Glutamatergic neuron (in vitro differentiated cells): ENCODE measurements around the gene PMEPA1. TPM values are rescaled to one million over a fixed set of nuclear protein-coding genes. Genes with fewer than 3 reads are reported as not detected.

Experiments
- DNase-seq: peaks from one replicate; pipeline ENCODE4 v3.0.0; 2022
- H3K27ac Mint-ChIP-seq: one replicate; pipeline ENCODE4 v1.8.0; 2020; ENCODE audit warnings: mild to moderate bottlenecking, mixed read lengths, inconsistent platforms; ENCODE audit not compliant: unreplicated experiment
- H3K27me3 Mint-ChIP-seq: one replicate; pipeline ENCODE4 v1.8.0; 2020; ENCODE audit warnings: mild to moderate bottlenecking, moderate library complexity, mixed read lengths, inconsistent platforms; ENCODE audit not compliant: unreplicated experiment
- H3K36me3 Mint-ChIP-seq: one replicate; pipeline ENCODE4 v1.8.0; 2020; ENCODE audit warnings: mild to moderate bottlenecking, mixed read lengths, inconsistent platforms; ENCODE audit not compliant: unreplicated experiment
- H3K4me1 Mint-ChIP-seq: one replicate; pipeline ENCODE4 v1.8.0; 2020; ENCODE audit warnings: mild to moderate bottlenecking, low read depth, mixed read lengths, inconsistent platforms; ENCODE audit not compliant: unreplicated experiment
- H3K4me3 Mint-ChIP-seq: one replicate; pipeline ENCODE4 v1.8.0; 2020; ENCODE audit warnings: mild to moderate bottlenecking, mixed read lengths, inconsistent platforms; ENCODE audit not compliant: unreplicated experiment
- H3K9me3 Mint-ChIP-seq: one replicate; pipeline ENCODE4 v1.8.0; 2020; ENCODE audit warnings: mild to moderate bottlenecking, moderate library complexity, mixed read lengths, inconsistent platforms; ENCODE audit not compliant: unreplicated experiment
- CTCF ChIP-seq: fragments of 200-600 bp; sonication (generic); IDR thresholded peaks from one replicate; pipeline ENCODE4 v1.5.0; 2021; ENCODE audit not compliant: partially characterized antibody, unreplicated experiment
- total RNA-seq: library from RNA; stranded (reverse); fragmentation: NEBNext Ultra II Directional; extraction: Animal tissue kit (Norgen Biotek cat#: 25700); gene quantifications from one replicate; pipeline ENCODE4 v1.2.1, GENCODE V29; 2021; ENCODE audit not compliant: unreplicated experiment

The PMEPA1 gene
- total RNA-seq, 1 donor from 2014 or later, result 14.4 TPM

- no peak for DNase-seq
- Mint-ChIP-seq H3K4me1 (no peaks in the 10 kb centered on the region), H3K9me3 (peaks cover 10% of the 10 kb centered on the region), H3K4me3 (no peak overlapping the region), H3K27me3 (no peaks in the 10 kb centered on the region), H3K36me3 (no peaks in the 10 kb centered on the region), H3K27ac (no peak overlapping the region)
- TF ChIP-seq CTCF, result no peak
These were observed 83.8 kb downstream of the PMEPA1 start for GRCh38 chr20:57625978-57626377.

- H3K9me3 Mint-ChIP-seq, result peaks cover 10% of the 10 kb centered on the region
- TF ChIP-seq CTCF, result no peak
- no peak overlapping the region for H3K4me3 Mint-ChIP-seq
- H3K27me3 Mint-ChIP-seq, result no peaks in the 10 kb centered on the region
- H3K4me1 Mint-ChIP-seq, result no peaks in the 10 kb centered on the region
- H3K36me3 Mint-ChIP-seq, result no peaks in the 10 kb centered on the region
- no peak overlapping the region for H3K27ac Mint-ChIP-seq
- DNase-seq, result no peak
These were observed 84.4 kb downstream of the PMEPA1 start for GRCh38 chr20:57625181-57625958.

GRCh38 chr20:57624124-57624523 lies 85.7 kb downstream of the PMEPA1 start:
- Mint-ChIP-seq H3K4me1 (no peaks in the 10 kb centered on the region), H3K36me3 (no peaks in the 10 kb centered on the region), H3K9me3 (peaks cover 4% of the 10 kb centered on the region), H3K27me3 (no peaks in the 10 kb centered on the region), H3K4me3 (no peak overlapping the region), H3K27ac (no peak overlapping the region)
- DNase-seq, result no peak
- no peak for TF ChIP-seq CTCF

- Mint-ChIP-seq H3K4me1 (no peaks in the 10 kb centered on the region), H3K27me3 (no peaks in the 10 kb centered on the region), H3K9me3 (peaks cover 2% of the 10 kb centered on the region), H3K27ac (no peak overlapping the region), H3K36me3 (no peaks in the 10 kb centered on the region), H3K4me3 (no peak overlapping the region)
- DNase-seq, result peak; percentile 69
- peak; percentile 83 for TF ChIP-seq CTCF
These were observed 87.0 kb downstream of the PMEPA1 start for GRCh38 chr20:57622579-57623381.

GRCh38 chr20:57622201-57622570 lies 87.6 kb downstream of the PMEPA1 start:
- H3K27ac Mint-ChIP-seq, result no peak overlapping the region
- H3K27me3 Mint-ChIP-seq, result peaks cover 3% of the 10 kb centered on the region
- H3K4me3 Mint-ChIP-seq, result no peak overlapping the region
- no peak for DNase-seq
- peaks cover 2% of the 10 kb centered on the region for H3K9me3 Mint-ChIP-seq
- H3K4me1 Mint-ChIP-seq, result no peaks in the 10 kb centered on the region
- H3K36me3 Mint-ChIP-seq, result no peaks in the 10 kb centered on the region
- TF ChIP-seq CTCF, result no peak
